Hepatocyte (in vitro differentiated cells): Measurements from ENCODE around the gene INO80B. TPM values are rescaled to one million over a fixed set of nuclear protein-coding genes. Genes with fewer than 3 reads are reported as not detected.

Source experiments
- DNase-seq: peaks from one replicate; pipeline ENCODE4 v3.0.0-alpha.2; 2016; ENCODE audit warnings: low spot score
- H2AFZ ChIP-seq: fragments of 200-600 bp; sonication (generic); 2 replicates; pipeline ENCODE4 v1.6.0; 2016; ENCODE audit warnings: antibody characterized with exemption, mild to moderate bottlenecking
- H3K27ac ChIP-seq: fragments of 200-600 bp; sonication (generic); 2 replicates; pipeline ENCODE4 v1.5.1; 2016; ENCODE audit warnings: mild to moderate bottlenecking
- H3K27me3 ChIP-seq: fragments of 200-600 bp; sonication (generic); 2 replicates; pipeline ENCODE4 v1.6.1; 2016
- H3K36me3 ChIP-seq: fragments of 200-600 bp; sonication (generic); replicated peaks from 2 replicates; pipeline ENCODE4 v1.5.1; 2016; ENCODE audit warnings: low read depth; ENCODE audit not compliant: insufficient read depth
- H3K4me1 ChIP-seq: fragments of 200-600 bp; sonication (generic); 2 replicates; pipeline ENCODE4 v1.5.1; 2016; ENCODE audit warnings: mild to moderate bottlenecking, moderate library complexity; ENCODE audit not compliant: insufficient read depth
- H3K4me2 ChIP-seq: fragments of 200-600 bp; sonication (generic); 2 replicates; pipeline ENCODE4 v1.6.0; 2016
- H3K4me3 ChIP-seq: fragments of 200-600 bp; sonication (generic); 2 replicates; pipeline ENCODE4 v1.5.1; 2016; ENCODE audit warnings: mild to moderate bottlenecking
- H3K79me2 ChIP-seq: fragments of 200-600 bp; sonication (generic); 2 replicates; pipeline ENCODE4 v1.6.0; 2017; ENCODE audit warnings: mild to moderate bottlenecking
- H3K9me2 ChIP-seq: fragments of 200-600 bp; sonication (generic); replicated peaks from 2 replicates; pipeline ENCODE4 v1.6.0; 2017; ENCODE audit warnings: mild to moderate bottlenecking; ENCODE audit not compliant: insufficient read depth
- H3K9me3 ChIP-seq: fragments of 200-600 bp; sonication (generic); 2 replicates; pipeline ENCODE4 v1.5.1; 2016; ENCODE audit warnings: low read depth, mild to moderate bottlenecking
- H4K20me1 ChIP-seq: fragments of 200-600 bp; sonication (generic); 2 replicates; pipeline ENCODE4 v1.6.0; 2016; ENCODE audit warnings: mild to moderate bottlenecking; ENCODE audit not compliant: insufficient read depth, poor library complexity, severe bottlenecking
- EZH2 ChIP-seq: fragments of 200-600 bp; sonication (generic); IDR thresholded peaks from 2 replicates; pipeline ENCODE4 v1.6.1; 2016; ENCODE audit warnings: antibody characterized with exemption, mild to moderate bottlenecking, borderline replicate concordance
- EZH2phosphoT487 ChIP-seq: fragments of 200-600 bp; sonication (generic); IDR thresholded peaks from one replicate; pipeline ENCODE4 v1.6.1; 2018; ENCODE audit warnings: antibody characterized with exemption, mild to moderate bottlenecking, low read depth, moderate library complexity; ENCODE audit not compliant: unreplicated experiment, severe bottlenecking
- WGBS: methylation state at CpG from one replicate; pipeline ENCODE4 v1.1.6; 2016; ENCODE audit warnings: low lambda C conversion rate; ENCODE audit errors: missing lambda C conversion rate; 5-methylcytosine and 5-hydroxymethylcytosine counted together
- polyA plus RNA-seq: library from polyadenylated mRNA; unstranded; fragments of >200 nt; fragmentation: Nextera tagmentation; extraction: Ambion mirVana; gene quantifications from 2 replicates; pipeline ENCODE4 v1.2.1, GENCODE V29; 2016
- total RNA-seq: library from RNA; depleted of rRNA; stranded (reverse); fragments of >200 nt; gene quantifications from 2 replicates; pipeline ENCODE4 v1.2.3, GENCODE V29; 2014
- TF ChIP-seq, protein P1 (sequence below): fragments of 200-600 bp; sonication (generic); IDR thresholded peaks from 2 replicates; pipeline ENCODE4 v1.5.1; 2016; ENCODE audit warnings: antibody characterized with exemption, mild to moderate bottlenecking; ENCODE audit not compliant: poor library complexity

The INO80B gene
- total and polyA plus RNA-seq, 2 experiments from 2014 or later: 16.0 to 18.9 TPM

DNA sequence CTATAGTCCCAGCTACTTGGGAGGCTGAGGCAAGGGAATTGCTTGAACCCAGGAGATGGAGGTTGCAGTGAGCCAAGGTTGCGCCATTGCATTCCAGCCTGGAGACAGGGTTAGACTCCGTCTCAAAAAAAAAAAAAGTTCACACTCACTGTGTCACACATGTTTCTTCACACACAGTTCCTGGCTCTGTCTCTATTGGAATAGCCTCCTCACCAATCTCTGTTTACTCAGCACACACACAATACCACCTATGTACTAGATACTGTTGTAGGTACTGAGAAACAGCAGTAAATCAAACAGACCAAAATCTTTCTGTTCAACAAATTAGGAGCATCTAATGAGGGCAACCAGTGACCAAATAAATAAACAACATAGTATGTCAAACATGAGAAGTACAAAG is 31.3 kb downstream of the INO80B start:
- no peak overlapping the region for H3K4me3 ChIP-seq
- H3K27me3 ChIP-seq: no peaks in the 10 kb centered on the region
- WGBS: 96% methylated on average over 2 of the region's 2 CpGs
- H3K36me3 ChIP-seq: no peaks in the 10 kb centered on the region
- no peak overlapping the region for H3K27ac ChIP-seq
- H3K4me1 ChIP-seq: peaks cover 12% of the 10 kb centered on the region
- H3K79me2 ChIP-seq: peaks cover 33% of the 10 kb centered on the region
- DNase-seq: no peak
- no peaks in the 10 kb centered on the region for H4K20me1 ChIP-seq
- no peak for TF ChIP-seq EZH2phosphoT487
- no peaks in the 10 kb centered on the region for H3K9me3 ChIP-seq
- no peak overlapping the region for H3K4me2 ChIP-seq
- no peaks in the 10 kb centered on the region for H3K9me2 ChIP-seq
- H2AFZ ChIP-seq: no peak overlapping the region

DNA sequence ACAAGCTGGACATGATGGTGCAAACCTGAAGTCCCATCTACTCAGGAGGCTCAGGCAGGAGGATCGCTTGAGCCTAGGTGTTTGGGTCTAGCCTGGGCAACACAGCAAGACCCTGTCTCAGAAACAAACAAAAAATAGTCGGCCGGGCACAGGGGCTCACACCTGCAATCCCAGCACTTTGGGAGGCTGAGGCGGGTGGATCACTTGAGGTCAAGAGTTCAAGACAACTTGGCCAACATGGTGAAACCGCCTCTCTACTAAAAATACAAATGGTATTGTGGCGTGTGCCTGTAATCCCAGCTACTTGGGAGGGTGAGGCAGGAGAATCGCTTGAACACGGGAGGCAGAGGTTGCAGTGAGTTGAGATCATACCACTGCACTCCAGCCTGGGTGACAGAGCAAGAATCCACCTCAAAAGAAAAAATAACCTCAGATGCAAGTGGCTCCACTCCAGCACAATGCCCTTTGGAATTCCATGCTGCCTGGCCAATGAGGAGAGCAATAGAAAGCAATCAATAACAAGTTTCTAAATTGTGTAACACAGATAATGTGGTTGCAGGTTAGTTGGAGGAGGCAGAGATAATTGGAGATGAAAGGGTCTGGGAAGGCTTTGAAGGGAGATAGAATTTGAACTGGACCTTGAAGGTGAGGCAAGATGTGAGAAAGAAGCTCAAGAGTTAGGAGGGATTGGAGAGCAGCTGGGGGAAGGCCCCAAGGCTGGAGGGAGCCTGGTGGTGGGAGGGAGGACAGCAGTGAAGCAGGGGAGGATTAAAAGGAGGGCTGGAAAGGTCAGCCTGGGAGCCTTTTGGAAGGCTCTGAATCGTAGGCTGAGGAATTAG is 34.0 kb downstream of the INO80B start:
- Histone ChIP-seq H3K27me3 (no peaks in the 10 kb centered on the region), H3K36me3 (no peaks in the 10 kb centered on the region), H4K20me1 (no peaks in the 10 kb centered on the region), H3K9me3 (no peaks in the 10 kb centered on the region), H3K79me2 (peaks cover 16% of the 10 kb centered on the region), H3K4me2 (peak overlapping the region; percentile 37), H3K9me2 (no peaks in the 10 kb centered on the region), H2AFZ (no peak overlapping the region), H3K4me3 (no peak overlapping the region), H3K4me1 (no peaks in the 10 kb centered on the region), H3K27ac (peak overlapping the region; percentile 37)
- TF ChIP-seq, protein P1, sequence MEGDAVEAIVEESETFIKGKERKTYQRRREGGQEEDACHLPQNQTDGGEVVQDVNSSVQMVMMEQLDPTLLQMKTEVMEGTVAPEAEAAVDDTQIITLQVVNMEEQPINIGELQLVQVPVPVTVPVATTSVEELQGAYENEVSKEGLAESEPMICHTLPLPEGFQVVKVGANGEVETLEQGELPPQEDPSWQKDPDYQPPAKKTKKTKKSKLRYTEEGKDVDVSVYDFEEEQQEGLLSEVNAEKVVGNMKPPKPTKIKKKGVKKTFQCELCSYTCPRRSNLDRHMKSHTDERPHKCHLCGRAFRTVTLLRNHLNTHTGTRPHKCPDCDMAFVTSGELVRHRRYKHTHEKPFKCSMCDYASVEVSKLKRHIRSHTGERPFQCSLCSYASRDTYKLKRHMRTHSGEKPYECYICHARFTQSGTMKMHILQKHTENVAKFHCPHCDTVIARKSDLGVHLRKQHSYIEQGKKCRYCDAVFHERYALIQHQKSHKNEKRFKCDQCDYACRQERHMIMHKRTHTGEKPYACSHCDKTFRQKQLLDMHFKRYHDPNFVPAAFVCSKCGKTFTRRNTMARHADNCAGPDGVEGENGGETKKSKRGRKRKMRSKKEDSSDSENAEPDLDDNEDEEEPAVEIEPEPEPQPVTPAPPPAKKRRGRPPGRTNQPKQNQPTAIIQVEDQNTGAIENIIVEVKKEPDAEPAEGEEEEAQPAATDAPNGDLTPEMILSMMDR: no peak
- TF ChIP-seq EZH2phosphoT487 (no peak), EZH2 (no peak)
- 83% methylated on average over 9 of the region's 9 CpGs for WGBS
- DNase-seq: no peak

DNA sequence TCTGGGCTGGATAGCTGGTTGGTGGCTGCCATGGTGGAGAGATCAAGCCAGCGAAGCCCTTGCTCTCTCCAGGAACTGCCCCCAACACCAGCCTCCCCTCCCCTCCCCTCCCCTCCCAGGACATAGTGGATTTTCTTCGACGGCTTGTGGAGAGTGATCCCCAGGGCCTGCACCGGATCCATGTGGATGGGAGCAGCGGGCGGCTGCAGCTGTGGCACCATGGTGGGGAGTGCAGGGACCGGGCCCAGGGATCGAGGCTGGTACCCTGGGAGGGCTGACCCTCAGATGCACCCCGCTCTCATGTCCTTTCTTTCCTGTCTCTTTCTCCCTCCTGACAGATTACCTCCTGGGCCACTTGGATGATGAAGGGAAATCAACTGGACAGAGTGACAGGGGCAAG is 35.0 kb downstream of the INO80B start:
- 97% methylated on average over 7 of the region's 9 CpGs for WGBS
- Histone ChIP-seq H3K9me2 (no peaks in the 10 kb centered on the region), H3K27ac (no peak overlapping the region)

DNA sequence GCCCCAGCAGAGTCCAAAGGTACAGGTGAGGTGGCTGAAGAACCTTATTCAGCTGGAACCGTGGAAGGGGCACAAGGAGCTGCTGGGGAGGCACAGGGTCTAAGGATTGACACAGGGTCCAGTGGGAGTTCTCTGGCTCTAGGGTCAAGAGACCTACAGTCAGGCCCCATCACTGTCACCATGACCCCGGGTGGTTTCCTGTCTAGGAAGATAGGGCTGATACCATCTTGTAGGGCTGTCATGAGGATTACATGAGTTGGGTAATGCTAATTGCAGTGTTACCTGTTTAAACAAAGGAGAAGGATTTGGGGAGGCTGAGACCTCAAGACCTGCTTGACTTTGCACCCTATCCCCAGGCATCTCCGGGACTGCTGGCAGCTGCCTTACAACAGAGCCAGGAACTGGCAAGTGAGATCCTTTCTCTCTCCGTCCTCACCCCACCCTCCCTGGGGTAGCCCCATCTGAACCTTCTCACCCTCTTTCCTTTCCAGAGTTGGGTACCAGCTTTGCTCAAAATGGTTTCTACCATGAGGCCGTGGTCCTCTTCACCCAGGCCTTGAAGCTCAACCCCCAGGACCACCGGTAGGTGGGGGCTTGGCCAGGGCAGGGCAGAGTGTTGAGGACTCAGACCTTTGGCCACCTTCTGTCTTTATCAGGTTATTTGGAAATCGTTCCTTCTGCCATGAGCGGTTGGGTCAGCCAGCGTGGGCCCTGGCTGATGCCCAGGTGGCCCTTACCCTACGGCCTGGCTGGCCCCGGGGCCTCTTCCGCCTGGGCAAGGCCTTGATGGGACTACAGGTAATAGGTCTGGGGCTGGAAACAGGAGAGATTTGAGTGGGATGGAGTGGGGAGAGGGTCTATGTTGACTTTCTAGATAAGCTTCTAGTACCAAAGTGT is 37.0 kb downstream of the INO80B start:
- H3K36me3 ChIP-seq: no peaks in the 10 kb centered on the region
- H3K4me2 ChIP-seq: no peak overlapping the region
- H3K79me2 ChIP-seq: no peaks in the 10 kb centered on the region
- H3K9me2 ChIP-seq: no peaks in the 10 kb centered on the region
- 95% methylated on average over 12 of the region's 12 CpGs for WGBS
- H2AFZ ChIP-seq: no peak overlapping the region
- TF ChIP-seq, protein P1: no peak
- no peaks in the 10 kb centered on the region for H4K20me1 ChIP-seq
- H3K4me3 ChIP-seq: no peak overlapping the region
- H3K9me3 ChIP-seq: no peaks in the 10 kb centered on the region
- H3K27me3 ChIP-seq: peaks cover 7% of the 10 kb centered on the region
- H3K27ac ChIP-seq: no peak overlapping the region
- no peak for DNase-seq
- no peaks in the 10 kb centered on the region for H3K4me1 ChIP-seq

More for the DNA sequence above, 35.0 kb downstream of the INO80B start:
- Histone ChIP-seq H3K36me3 (no peaks in the 10 kb centered on the region), H3K79me2 (peaks cover 7% of the 10 kb centered on the region), H3K4me3 (no peak overlapping the region), H3K27me3 (no peaks in the 10 kb centered on the region), H3K9me3 (no peaks in the 10 kb centered on the region), H2AFZ (no peak overlapping the region), H4K20me1 (no peaks in the 10 kb centered on the region), H3K4me2 (no peak overlapping the region), H3K4me1 (no peaks in the 10 kb centered on the region)
- DNase-seq: no peak
- TF ChIP-seq EZH2: no peak
